ENCODE measurements around the gene NUP62.
A peak's percentile ranks its signal among the peaks of the same experiment; 100 is the strongest.
"Not testable (repeated sequence)": the region's sequence is repeated elsewhere in the genome, so short reads cannot be mapped to it uniquely, and the experiment has no call there.

Gene NUP62, protein sequence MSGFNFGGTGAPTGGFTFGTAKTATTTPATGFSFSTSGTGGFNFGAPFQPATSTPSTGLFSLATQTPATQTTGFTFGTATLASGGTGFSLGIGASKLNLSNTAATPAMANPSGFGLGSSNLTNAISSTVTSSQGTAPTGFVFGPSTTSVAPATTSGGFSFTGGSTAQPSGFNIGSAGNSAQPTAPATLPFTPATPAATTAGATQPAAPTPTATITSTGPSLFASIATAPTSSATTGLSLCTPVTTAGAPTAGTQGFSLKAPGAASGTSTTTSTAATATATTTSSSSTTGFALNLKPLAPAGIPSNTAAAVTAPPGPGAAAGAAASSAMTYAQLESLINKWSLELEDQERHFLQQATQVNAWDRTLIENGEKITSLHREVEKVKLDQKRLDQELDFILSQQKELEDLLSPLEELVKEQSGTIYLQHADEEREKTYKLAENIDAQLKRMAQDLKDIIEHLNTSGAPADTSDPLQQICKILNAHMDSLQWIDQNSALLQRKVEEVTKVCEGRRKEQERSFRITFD

DNA sequence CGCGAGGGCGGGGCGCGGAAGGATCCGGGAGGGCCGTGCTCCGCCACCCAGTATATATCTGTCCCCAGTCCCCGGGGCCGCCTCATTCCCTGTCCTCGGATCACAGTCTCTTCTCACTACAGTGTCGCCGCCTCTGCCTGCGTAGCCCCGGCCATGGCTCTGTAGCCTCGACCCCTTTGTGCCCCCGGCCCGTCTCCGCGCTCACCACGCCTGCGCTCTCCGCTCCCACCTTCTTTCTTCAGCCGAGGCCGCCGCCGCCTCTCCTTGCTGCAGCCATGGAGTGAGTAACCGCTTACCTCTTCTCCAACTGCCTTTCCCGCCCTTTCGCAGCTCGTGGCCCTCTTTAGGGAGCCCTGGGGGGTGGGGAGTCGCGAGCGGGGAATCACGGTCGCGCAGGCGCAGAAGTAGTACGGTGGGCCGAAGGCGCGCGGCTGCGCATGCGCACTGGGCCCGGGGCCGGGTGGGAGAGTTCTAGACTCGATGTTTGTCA is at the start of gene NUP62, which contains the start of gene ATF5:
Gene NUP62, minus strand, starts transcription at position 384 of the 490 bp plus-strand sequence. CDS start 19,697 bp downstream, outside the sequence.
Gene ATF5, plus strand, starts transcription at position 85 of the 490 bp plus-strand sequence. CDS start 1,646 bp downstream, outside the sequence.
- DNase-seq (ENCODE audit: low read depth), result peak; percentile 57

DNA sequence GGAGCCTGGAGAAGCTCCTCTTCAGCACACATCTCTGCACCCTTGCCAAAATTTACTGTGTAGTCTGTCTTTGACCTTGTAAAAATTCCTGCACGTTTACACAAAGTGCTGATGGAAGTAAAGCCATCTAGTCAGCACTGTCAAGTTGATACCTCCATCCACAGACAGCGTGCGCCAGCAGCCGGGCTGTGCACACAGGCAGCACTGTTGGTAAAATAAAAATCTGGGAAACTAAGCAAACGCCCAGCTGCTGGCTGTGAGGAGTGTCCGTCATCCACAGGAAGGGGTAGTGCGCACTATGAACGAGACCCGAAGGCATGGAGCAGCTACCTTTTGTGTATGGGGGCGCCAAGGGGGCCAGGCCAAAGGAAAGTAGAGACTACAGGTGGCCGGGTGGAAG is 49.0 kb upstream of the NUP62 start:
- DNase-seq (ENCODE audit: low read depth), result no peak

DNA sequence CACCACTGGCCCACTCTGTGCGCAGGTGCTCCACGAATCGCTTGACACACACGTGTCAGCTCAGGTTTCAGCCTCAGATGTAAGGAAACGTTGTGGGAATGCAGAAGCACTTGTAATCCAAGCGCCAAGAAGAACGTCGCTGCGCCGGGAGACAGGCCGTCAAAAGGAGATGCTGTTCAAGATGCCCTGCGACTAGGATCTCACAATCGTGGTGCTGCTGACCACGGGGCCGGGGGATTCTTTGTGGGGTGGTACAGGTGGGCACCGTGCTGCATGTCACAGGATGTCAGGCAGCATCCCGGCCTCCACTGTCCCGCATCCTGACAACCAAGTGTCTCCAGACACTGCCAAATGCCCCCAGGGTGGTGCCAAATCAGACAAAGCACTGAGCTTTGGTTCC is 48.6 kb upstream of the NUP62 start:
- DNase-seq (ENCODE audit: low read depth), result no peak

DNA sequence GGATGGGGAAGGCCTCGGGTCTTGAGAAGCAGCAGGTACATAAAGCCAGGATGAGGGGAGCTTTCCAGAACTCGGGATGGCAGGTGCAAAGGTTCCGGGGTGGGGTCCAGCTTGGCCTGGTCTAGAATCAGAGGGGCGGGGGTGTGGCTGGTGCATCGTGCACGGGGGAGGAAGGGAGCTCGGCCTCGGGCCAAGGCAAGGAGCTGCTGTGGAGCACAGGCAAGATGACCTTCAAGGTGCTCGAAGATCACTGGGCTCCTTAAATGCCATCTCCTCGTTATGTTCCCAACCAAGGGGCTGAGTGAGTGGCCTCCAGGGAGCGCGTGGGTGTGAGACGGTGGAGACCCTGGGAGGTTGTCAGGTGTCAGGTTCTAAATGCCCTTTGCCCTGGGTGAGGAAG is 47.8 kb upstream of the NUP62 start:
- DNase-seq (ENCODE audit: low read depth), result no peak

DNA sequence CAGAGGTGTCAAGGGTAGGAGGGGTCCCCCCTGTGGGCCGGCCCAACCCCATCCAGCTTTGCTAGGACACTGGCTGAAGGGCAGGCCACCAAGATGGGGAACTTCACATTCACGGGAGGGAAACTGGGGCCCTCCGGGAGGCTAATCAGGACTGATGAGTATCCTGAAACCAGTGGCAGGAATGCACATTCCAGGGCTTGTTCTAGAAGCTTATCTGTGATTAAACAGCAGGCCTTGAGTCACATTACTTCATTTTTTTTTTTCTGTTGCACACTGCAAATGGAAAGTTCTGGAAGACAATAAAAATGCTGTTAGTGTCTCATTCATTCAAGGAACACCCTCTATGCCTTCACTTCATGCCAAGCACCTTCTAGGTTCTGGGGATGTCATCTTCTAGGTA is 47.2 kb upstream of the NUP62 start:
- DNase-seq (ENCODE audit: low read depth), result no peak

DNA sequence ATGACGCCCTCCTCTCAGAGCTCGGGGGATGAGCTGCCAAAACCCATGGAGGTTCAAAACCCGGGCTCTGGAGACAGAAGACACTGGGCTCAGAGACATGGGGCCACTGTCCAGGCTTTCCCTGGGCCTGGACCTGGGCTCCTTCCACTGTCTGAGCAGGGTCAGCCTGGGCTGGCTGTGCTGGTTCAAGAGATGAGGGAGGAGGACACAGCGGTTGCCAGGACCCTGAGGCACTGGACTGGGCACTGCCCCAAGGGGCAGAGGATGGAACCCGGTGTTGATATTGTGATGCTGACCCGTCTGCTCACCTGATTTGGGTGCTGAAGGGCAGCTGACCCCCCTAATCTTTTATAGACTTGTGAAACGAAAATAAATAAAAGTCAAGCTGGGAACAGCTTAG is 45.7 kb upstream of the NUP62 start:
- no peak for DNase-seq (ENCODE audit: low read depth)

DNA sequence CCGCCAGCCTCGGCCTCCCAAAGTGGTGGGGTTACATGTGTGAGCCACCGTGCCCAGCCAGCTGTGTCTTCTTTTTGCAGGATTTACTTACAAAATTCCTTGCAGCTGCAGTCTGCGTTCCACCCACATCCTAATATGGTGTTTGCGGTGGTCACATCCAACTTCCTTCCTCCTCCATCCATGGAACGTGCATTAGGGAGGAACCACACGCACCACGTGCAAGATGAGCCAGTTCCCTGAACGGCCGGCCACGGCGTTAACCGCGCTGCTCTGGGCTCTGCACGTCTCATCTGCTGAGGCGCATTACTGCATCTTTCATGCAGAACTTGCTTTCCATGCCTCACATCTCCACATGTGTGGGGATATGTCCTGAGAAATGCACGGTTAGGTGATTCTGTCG is 44.7 kb upstream of the NUP62 start:
- no peak for DNase-seq (ENCODE audit: low read depth)

DNA sequence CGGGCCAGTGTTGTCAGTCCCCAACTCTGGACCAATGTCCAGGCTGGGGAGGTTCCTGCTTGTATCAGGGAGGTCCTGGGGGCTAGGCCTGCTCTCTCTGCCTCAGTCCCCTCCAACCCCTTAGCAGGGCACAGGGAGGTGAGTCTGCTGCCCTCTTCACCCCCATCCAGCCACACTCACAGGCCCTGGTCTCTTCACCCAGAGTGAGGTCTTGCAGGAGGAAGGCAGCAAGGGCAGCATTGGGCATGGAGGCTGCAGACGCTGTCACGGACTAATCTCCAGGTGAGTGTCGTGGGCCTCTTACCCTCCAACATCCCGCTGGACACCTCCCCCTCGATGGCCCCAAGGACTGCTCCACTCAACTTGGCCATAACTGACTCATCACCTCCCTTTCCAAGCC is 43.5 kb upstream of the NUP62 start:
- no peak for DNase-seq (ENCODE audit: low read depth)

DNA sequence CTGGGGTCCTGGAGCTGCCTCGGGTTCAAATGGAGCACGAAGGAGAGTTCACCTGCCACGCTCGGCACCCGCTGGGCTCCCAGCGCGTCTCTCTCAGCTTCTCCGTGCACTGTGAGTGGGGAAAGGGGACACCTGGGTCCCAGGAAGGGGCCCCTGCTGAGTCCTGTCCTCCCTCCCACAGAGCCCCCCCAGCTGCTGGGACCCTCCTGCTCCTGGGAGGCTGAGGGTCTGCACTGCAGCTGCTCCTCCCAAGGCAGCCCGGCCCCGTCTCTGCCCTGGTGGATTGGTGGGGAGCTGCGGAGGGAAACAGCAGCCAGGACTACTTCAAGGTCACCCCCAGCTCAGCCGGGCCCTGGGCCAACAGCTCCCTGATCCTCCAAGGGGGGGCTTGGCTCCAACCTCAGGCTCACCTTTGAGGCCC is 42.7 kb upstream of the NUP62 start:
- DNase-seq (ENCODE audit: low read depth), result no peak

DNA sequence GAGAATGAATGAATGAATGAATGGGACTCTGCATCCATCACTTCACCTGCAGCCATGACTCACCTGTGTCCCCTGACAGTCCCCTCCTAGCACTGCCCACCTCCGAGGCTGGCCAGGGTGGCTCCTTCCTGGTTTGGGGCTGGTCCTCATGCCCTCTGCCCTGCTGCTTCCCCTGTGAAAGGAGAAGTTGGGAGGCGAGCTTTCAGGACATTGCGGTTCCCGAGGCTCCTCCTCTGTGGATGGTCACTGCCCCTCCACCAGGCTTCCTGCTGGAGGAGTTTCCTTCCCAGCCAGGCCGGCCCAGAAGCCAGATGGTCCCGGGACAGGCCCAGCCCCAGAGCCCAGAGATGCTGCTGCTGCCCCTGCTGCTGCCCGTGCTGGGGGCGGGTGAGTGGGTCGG is 40.1 kb upstream of the NUP62 start:
- not testable (repeated sequence) for DNase-seq (ENCODE audit: low read depth)

DNA sequence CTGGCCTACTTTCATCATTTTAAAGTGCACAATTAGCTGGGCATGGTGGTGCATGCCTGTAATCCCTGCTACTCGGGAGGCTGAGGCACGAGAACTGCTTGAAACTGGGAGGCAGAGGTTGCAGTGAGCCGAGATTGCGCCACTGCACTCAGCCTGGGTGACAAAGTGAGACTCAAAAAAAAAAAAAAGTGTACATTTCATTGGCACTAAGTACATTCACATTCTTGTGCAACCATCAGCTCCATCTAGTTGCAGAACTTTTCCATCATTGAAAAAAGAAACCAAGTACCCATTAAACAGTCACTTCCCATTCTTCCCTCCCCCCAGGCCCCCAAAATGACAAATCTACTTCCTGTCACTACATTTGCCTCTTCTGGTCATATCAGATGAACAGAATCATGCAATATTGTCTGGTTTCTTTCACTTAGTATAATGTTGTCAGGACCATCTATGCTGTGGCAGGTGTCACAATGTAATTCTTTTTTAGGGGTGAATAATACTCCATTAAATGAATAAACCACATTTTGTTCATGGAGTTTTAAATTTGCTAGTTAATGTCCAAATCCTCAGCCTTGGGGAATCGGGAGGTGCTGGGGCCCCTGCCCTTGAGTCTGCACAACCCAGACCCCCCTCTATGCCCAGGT is 39.1 kb upstream of the NUP62 start:
- DNase-seq (ENCODE audit: low read depth), result no peak

DNA sequence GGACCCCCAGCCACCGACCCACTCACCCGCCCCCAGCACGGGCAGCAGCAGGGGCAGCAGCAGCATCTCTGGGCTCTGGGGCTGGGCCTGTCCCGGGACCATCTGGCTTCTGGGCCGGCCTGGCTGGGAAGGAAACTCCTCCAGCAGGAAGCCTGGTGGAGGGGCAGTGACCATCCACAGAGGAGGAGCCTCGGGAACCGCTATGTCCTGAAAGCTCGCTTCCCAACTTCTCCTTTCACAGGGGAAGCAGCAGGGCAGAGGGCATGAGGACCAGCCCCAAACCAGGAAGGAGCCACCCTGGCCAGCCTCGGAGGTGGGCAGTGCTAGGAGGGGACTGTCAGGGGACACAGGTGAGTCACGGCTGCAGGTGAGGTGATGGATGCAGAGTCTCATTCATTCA is 31.7 kb upstream of the NUP62 start, which contains the start of gene SIGLEC11:
Gene SIGLEC11, minus strand, starts transcription at position 193 of the 400 bp plus-strand sequence. Its CDS starts 91 bp downstream, at position 102.
- DNase-seq (ENCODE audit: low read depth), result not testable (repeated sequence)

DNA sequence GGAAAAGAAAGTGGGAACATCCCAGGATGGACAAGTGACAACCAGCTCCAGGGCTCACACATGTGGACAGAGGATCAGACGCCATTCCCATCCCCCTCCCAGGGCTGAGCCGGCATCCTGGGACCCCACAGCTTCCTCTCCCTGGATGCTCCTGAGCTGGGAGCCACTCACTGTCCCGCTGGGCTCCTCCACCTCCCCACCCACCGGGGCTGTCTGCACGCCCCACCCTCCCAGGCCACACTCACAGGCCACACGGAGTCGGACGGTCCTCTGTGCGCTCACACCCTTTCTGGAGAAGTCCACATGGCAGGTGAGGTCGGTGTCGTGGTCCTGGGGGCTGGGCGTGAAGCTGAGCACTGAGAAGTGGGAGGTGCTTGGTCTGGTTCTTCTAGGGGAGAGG is 30.6 kb upstream of the NUP62 start:
- DNase-seq (ENCODE audit: low read depth), result not testable (repeated sequence)

DNA sequence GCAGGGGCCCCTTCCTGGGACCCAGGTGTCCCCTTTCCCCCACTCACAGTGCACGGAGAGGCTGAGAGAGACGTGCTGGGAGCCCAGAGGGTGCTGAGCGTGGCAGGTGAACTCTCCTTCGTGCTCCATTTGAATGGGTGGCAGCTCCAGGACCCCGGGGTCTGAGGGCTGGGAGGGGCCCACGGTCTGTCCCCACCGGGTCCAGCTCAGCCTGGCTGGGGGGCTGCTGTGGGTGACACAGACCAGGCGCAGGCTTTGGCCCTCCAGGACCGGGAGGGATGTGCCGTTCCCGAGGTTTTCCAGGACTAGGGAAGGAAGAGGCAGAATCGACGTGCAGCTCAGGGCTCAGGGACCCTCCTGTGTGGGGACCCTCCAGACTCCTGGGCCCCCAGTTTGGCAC is 29.3 kb upstream of the NUP62 start:
- DNase-seq (ENCODE audit: low read depth), result not testable (repeated sequence)

DNA sequence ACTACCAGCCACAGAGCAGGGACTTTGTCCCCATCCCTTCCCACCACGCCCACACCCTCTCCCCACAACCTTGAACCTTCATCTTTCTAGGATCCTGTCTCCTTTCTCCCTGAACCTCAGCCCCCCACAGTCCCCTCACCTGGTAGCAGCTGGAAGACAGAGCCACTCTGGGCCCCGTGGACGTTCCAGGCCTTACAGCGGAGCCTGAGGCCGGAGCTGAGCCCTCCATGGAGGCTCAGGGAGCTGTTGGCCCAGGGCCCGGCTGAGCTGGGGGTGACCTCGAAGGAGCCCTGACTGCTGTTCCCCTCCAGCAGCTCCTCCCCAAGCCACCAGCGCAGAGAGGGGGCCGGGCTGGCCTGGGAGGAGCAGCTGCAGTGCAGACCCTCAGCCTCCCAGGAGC is 28.8 kb upstream of the NUP62 start:
- DNase-seq (ENCODE audit: low read depth), result not testable (repeated sequence)

DNA sequence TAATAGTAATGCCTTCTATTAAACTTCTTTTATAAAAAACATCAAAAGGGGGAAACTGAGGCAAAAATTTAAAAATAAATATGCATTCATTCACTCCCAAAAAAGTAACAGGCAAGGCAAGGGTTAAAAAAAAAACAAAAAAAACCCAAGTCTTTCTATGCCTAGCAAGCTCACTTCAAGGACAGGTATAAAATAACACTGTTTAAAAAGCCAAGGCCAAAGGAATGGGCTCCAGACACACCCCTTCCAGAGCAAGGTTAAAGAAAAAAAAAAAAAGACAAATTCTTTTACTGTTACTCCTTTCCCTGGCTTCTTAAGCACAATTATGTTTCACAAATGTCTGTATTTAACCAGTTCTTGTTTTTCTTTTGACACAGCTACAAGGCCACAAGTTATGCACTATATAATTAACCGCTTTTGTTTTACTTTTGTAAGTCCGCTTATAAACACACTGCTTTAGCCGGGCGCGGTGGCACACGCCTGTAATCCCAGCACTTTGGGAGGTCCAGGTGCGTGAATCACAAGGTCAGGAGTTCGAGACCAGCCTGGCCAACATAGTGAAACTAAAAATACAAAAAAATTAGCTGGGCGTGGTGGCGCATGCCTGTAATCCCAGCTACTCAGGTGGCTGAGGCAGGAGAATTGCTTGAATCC is 28.1 kb upstream of the NUP62 start:
- DNase-seq (ENCODE audit: low read depth), result no peak

DNA sequence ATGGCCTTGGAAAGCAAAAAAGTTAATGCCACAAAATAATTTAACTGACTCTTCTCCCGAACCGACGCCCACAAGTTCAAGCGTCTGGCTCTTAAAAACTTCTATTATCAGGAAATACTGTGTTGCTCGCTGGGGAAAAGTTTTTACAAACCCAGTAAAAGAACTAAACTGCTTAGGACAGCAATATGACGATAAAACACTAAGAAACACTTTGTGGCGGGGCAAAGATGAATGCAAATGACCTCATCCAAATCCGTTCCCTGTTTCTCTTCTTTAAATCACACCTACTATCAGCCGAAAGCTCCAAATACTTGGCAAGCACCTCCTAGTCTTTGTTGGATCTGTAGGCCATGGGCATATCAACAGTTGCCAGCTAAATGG is 26.8 kb upstream of the NUP62 start:
- DNase-seq (ENCODE audit: low read depth), result no peak

DNA sequence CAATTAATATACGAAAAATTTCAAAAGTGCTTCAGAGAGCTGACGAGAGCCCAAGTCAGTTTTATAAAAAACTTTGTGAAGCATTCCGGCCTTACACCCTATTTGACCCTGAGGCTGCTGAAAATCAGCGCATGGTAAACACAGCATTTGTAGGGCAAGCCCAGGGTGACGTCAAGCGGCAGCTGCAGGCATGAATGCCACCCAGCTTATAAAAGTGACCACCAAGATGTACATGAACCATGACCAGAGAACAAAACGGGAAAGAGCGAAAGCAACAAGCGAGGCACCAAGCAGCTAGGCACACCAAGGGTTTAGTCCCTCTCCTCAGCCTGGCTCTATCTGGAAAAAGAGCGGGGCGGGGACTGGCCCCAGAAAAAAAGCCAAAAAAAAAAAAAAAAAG is 25.6 kb upstream of the NUP62 start:
- no peak for DNase-seq (ENCODE audit: low read depth)

DNA sequence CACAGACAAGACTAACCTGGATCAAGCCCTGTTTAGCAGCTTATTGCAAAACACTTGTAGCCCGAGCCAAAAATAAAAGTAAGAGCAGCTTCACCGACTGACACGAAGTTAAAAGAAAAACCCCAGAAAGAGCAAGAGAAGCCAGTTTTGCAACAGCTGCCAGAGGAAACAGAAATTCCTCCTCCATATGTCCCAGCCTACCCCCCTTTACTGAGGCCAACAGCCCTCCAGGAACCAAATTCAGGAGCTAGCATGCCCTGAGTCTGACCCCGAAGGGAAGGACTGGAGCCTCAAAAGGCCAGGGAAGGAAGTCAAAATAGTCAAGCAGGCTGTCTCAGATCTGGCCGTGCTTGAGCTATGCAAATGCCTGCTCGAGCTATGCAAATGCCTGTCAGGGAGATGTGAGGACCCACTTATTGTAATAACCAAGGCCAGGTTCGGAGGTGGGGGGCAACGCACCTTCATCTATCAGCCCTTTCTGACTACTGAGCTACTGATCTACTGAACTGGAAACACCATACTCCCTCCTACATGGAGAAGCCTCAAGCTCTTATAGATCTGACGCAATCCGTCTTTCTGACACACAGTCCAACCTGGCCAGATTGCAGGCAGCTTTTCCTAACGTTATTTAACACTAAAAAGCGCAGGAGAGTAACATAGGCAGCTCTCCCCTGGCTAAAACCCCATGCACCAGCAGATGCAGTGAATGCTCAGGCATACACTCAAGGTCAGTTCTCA is 25.0 kb upstream of the NUP62 start:
- no peak for DNase-seq (ENCODE audit: low read depth)

DNA sequence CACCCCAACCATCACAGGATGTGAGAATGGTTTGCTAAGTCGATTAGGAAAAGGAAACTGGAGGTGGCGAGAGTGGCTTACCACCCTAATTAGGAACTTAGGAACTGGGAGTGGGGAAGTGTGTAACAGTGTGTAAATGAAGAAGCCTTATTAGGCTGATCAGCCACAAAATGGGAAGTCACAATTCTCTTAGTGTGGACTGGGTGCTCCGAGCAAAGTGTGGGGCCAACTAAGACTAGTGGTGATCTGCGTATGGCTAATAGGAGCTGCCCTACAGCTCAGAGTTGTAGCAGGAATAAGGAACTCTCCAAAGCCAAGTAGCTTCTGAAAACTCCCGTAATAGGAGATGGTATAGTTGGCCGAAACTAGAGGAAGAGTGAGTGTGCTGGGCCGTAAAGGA is 24.1 kb upstream of the NUP62 start:
- DNase-seq (ENCODE audit: low read depth), result no peak

DNA sequence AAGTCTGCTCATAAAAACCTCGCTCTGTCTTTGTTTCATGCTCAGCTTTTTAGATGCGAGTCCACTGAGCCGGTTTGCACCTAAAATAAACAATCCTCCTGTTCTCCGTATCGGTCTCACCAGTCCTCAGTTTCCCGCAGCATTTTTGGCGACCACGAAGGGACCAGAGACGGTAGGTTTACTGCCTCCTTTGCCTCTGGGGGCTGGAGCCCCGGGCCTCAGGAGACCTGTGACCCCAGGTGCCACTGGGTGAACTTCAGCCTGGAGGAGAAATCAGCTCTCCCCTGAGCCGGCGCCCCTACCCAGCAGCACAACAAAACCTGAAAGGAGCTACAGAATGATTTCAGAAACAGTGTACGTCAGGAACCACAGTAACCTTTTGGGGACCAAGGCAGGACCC is 23.6 kb upstream of the NUP62 start:
- no peak for DNase-seq (ENCODE audit: low read depth)

DNA sequence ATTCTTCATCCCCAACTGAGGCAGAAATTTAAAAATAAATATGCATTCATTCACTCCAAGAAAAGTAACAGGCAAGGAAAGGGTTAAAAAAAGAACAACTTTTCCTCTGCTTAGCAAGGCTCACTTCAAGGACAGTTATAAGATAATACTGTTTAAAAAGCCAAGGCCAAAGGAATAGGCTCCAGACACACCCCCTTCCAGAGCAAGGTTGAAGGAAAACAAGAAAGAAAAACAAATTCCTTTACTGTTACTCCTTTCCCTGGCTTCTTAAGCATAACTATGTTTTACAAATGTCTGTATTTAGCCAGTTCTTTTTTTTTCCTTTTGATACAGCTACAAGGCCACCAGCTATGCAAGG is 23.2 kb upstream of the NUP62 start:
- DNase-seq (ENCODE audit: low read depth), result no peak
